NCI-H526 (cell line): ENCODE results near the gene TRIO.

Source experiments
- DNase-seq, 2 experiments: peaks; one replicate each; lab custom pipeline; 2025; lab: John Stamatoyannopoulos, UW

TRIO gene

DNA sequence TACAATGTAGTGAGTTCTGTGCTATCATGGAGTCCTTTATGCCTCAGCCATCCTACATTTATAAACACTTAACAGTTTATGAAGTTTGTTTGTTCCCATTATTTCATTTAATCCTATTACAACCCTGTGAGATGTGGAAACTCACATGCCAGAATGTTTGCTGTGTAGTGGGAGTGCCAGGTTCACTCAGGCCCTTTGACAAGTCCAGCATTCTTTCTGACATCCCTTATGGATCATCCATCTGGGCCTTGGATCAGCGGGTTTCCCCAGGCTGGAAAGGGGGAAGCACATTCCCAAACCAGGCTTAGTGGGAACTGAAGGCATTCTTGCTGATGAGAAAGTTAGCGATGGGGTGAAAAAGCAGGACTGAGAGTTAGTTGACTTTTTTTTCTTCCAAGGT is 310.3 kb downstream of the TRIO start:
- DNase-seq = no peak

- DNase-seq = no peak
These were observed 312.7 kb downstream of the TRIO start for GRCh38 chr5:14455814-14456321.

DNA sequence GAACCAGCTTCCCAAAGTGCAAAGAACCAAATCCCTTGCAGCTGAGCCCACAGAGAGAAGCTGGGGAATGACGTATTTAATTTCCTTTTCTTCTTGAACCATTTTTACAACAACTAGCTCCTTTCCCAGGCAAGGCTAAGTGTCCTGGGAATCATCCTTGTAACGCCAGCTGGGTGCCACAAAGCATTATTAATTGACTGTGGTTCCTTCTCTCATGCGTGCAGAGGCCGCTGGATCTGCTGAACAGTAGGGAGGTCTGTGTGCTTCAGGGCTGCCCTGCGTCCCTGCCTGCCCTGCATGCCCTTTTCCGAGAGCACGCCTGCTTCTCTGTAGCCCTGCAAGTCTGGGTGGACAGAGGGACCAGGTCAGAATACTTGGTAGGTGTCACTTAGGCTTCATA is 314.3 kb downstream of the TRIO start:
- DNase-seq = no peak

- DNase-seq = peak; percentile 31 to 47
These were observed 315.3 kb downstream of the TRIO start for GRCh38 chr5:14458414-14458813.

DNA sequence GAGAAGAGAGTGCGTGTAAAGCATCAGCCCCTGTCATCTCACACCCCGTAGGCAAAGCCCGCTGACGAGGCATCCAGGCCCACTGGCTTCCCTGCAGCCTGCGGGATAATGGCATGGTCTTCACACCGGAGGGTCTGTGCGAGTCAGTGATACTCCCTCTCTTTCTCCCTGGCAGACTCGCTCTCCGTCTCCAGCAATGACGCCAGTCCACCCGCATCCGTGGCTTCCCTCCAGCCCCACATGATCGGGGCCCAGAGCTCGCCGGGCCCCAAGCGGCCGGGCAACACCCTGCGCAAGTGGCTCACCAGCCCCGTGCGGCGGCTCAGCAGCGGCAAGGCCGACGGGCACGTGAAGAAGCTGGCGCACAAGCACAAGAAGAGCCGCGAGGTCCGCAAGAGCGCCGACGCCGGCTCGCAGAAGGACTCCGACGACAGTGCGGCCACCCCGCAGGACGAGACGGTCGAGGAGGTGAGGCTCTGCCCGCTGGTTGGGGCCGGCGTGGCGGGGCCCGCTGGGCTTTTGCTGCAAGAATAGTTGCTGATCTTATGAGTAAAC is 317.8 kb downstream of the TRIO start:
- no peak for DNase-seq

DNA sequence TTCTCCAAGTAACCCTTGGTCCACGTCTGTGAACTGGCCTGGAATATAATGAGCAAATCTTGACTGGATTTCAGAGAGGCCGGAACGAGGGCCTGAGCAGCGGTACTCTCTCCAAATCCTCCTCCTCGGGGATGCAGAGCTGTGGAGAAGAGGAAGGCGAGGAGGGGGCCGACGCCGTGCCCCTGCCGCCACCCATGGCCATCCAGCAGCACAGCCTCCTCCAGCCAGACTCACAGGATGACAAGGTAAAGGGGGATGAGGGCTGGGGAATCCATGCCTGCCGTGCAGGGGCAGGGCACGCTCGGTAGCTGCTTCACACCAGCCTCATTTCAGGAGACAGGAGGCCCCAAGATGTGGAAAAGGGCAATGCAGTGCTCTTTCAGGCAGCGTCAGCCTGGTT is 319.5 kb downstream of the TRIO start:
- no peak for DNase-seq

DNA sequence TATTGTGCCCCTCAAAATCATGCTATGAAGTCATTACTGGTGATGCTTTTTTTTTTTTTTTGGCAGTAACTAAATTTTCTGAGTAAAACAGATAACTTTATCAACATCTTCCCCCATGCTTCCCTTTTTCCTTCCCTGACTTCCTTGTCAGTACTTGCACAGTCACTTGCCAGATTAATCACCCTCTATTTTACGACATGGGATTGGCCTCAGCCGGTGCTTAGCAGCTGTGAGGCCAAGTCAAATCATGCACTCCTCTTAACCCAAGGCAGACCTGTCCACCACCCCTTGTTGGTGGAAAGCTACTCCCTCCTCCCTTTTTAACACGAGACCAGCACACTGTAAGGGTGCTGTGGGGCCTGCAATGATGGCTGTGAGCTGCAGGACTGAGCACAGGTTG is 320.5 kb downstream of the TRIO start:
- peak in 1 of 2 experiments; percentile 34 for DNase-seq

DNA sequence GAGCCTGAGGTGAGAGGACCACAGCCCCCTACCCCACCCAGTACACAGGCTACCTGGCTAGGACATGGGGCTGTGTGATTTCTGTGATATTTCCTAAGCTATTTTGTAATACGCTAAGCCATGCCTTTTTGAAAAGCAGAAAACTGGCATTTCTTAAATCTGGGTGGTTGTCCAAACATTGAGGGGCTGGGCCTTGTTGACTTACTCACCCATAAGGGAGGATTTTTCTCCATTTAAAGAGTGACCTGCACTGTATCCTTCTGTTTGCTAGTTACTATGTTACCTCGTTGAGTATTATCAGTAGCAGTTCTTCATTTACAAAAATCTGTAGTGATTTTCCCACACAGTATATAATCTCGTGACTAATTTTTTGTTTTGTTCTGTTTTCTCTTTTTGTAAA is 321.0 kb downstream of the TRIO start:
- no peak for DNase-seq

GRCh38 chr5:14464671-14465070 is 321.5 kb downstream of the TRIO start:
- DNase-seq = peak in 1 of 2 experiments; percentile 38

- no peak for DNase-seq
These were observed 322.0 kb downstream of the TRIO start for GRCh38 chr5:14465116-14465515.

DNA sequence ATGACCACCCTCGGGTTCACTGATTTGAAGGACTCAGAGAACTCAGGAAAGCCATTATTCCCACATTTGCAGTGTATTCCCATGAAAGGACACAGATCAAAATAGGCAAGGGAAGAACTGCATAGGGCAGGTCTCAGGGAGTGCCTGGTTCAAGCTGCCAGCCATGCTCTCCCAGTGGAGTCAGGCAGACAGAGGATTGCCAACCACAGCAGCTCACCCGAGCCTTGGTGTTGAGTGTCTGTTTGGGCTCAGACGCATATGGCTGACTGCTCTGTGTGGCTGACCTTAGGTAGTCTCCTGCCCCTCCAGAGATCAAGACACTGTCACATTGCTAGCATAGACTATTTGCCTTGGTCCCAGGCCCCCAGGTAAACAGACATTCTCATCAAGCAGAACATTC is 322.6 kb downstream of the TRIO start:
- DNase-seq = no peak

GRCh38 chr5:14467251-14467650 is 324.1 kb downstream of the TRIO start:
- no peak for DNase-seq

DNA sequence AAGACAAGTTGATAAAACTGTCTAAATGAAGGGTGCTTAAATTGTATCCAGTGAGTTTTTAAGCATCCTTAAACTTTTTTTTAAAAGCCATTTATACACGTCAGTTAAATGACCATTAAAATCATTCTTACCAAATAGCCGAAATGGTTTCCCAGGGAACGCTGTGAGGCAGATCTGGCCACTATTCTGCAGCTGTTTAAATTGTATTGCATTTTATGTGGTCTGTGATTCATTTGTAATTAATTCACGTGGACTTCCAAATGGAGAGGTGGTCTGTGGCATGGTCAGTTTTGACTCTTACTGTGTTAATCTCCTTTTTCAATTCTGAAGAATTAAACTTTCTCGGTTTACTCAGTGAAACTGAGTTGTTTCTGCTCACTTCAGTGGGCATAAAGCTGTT is 324.7 kb downstream of the TRIO start:
- no peak for DNase-seq

DNA sequence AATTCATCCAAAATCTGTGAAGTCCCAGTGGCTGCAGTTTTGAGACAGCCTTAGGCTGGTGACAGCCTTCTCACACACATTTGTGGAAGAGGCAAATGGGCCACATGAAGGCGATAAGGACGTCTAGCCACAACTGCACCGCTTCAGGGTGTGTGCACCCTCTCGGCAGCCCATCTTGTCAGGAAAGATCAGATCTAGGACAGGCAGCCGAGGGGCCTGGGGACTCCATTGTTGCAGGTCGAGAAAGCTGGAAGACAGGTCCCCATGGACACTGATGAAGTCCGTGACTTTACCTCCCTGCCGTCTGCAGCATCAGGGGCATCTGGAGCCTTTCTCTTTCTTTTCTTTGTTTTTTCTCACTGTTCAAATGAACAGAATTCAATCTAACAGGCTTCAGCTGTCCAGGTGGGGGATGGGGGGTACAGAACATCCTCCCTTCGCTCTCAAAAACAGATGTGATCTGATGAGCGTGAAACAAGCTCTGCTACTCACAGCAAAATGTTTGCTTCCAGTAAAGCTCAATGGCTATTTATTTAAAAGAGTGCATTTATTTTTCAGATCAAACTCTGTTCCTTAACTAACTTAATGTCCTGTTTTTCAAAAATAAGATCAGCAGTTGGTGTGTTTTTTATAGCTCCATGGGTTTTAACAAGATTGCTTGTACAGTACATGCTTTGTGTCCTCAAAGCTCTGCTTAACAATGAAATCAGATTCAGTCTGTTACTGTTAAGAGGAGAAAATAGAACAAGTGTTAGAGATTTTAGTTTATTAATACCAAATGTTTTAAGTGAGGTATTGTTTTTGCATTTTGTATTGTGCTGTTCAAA is 326.6 kb downstream of the TRIO start:
- DNase-seq = no peak

GRCh38 chr5:14471507-14471906 is 328.4 kb downstream of the TRIO start:
- DNase-seq = no peak

DNA sequence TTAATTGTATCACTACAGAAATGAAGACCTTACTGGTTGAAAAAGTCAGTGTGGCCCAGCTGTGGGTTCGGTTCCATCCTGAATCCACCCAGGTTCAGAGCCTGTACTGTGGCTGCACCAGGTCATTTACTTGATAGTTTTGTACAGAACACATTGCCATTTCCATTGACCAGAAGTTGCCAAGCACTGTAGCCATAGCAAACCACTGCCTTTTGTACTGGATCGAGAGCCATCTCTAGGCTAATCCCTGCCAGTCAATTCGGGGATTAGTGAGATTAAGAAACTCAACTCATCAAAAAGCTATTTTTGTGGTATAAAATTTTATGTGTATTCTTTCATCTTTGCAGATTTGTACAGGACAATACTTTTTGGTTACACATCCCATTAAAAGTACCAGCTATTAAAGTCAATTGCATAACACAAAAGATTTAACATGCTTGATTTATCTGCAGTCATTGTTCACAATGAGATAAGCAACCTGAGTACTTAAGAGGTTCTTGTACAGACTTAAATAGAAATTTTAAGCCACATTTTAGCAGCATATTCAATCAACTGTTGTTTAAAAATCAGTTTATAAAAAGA is 329.9 kb downstream of the TRIO start:
- no peak for DNase-seq

DNA sequence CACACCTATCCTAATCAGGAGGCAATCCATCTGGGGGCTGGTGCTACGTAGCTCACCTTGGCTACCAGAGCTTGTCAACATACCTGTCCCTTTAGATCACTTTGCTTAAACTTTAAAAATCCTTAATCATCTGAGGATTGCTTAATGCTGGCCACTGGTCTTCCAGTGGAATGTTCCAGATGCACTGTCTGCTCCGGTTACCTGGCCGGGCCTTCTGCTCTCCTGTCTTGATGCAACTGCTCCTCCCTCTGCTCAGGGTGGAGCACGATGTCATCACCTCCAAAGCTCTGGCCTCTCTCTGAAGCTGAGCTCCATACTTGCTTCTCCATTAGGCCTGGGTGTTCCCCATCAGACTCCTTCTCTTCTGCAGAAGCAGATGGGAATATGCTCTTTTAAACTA is 331.9 kb downstream of the TRIO start:
- DNase-seq = no peak

GRCh38 chr5:14476786-14477435 is 333.8 kb downstream of the TRIO start:
- DNase-seq = no peak

DNA sequence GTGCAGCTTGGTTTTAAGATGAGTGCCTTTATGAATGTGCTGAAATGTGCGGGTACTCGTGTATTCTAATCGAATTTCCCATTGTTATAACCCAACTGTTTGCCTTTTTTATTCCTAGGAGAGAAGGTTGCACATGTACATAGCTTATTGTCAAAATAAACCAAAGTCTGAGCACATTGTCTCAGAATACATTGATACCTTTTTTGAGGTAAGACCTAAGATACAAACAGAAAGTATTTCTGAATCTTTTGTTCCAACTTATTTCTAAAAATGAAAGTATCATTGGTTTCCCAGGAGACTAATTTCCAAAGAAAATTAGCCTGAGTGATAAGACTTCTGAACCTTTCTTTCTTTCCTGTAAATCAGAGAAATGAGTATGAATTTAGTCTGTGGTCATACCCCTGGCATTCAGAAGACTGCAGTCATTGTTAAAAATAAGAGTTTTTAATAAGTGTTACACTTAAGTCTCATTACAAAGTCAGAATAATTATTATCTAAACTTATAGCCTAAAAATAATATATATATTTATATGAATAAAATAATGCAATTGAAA is 336.1 kb downstream of the TRIO start:
- no peak for DNase-seq

GRCh38 chr5:14481349-14481748 is 338.2 kb downstream of the TRIO start:
- DNase-seq = no peak

- DNase-seq = no peak
These were observed 338.9 kb downstream of the TRIO start for GRCh38 chr5:14482085-14482484.

DNA sequence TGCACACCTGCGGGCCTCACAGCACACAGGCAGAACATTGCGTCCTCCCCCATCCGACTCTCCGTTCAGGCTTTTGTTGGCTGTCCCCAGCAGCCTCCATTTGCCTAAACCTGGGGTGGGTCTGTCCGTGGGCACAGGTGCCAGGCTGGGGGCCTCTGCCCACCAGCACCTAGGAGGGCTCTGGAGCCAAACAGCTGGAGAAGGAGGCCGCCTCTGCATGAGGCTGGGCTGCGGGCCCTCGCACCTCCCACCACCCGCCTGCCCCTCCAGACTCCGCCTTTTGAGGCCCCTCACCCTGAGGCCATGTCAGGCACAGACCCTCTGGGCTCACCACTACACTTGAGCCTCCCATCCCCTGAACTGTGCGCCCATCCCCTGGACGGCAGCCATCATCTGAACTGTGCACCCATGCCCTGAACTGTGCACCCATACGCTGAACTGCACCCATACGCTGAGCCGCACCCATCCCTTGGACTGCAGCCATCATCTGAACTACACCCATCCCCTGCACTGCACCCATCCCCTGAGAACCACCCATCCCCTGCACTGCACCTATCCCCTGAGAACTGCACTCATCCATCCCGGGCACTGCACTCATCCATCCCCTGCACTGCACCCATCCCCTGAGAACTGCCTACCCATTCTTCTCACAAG is 340.5 kb downstream of the TRIO start:
- DNase-seq = no peak
